22Rv1 (cell line): ENCODE data around the gene SRP19.

ENCODE experiments used
- CTCF ChIP-seq: fragments of 450-650 bp; IDR thresholded peaks from 2 replicates; pipeline ENCODE4 v1.5.1; 2017; ENCODE audit warnings: mild to moderate bottlenecking
- ZFX ChIP-seq: fragments of 450-650 bp; IDR thresholded peaks from 2 replicates; pipeline ENCODE4 v1.6.1; 2017; ENCODE audit warnings: antibody characterized with exemption, borderline replicate concordance

DNA sequence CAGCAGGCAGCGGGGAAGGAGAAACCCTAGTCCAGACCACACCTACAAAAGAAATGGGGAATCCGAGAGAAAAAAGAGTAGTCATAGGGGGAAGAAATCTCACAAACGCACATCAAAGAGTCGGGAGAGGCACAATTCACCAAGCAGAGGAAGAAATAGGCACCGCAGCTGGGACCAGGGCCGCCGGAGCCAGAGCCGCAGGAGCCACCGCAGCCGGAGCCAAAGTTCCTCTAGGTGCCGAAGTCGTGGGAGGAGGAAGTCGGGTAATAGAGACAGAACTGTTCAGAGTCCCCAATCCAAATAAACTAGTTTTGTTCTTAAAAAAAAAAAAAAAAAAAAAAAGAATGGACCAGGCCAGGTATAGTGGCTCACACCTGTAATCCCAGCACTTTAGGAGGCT lies 31.7 kb downstream of the SRP19 start:
- no peak for TF ChIP-seq CTCF
- no peak for TF ChIP-seq ZFX
